ENCODE results near the gene IFT74.

GRCh38 chr9:27073841-27074728 lies 117.9 kb downstream of the IFT74 start:
- TF ChIP-seq EZH2 (IDR thresholded peaks at IDR 0.05; ENCODE audit: low read depth) (no peak), CTCF (conservative IDR thresholded peaks at IDR 0.05) (no peak)

Measured in PC-9 (cell line).